Measurements from ENCODE around the gene PIH1D1.

PIH1D1 gene

GRCh38 chr19:49423985-49424303 lies 27.7 kb downstream of the PIH1D1 start:
- H3K27me3 Mint-ChIP-seq: peaks cover 100% of the 10 kb centered on the region
- ATAC-seq (replicated peaks; ENCODE audit: extremely low read depth, poor library complexity, severe bottlenecking) (peak; percentile 60), DNase-seq (ENCODE audit: low spot score in 2 of 2) (peak in 1 of 2 donors; percentile 29)
- no peaks in the 10 kb centered on the region for H3K9me3 Mint-ChIP-seq
- no peak overlapping the region for H3K27ac Mint-ChIP-seq (ENCODE audit: low read depth)
- peaks cover 62% of the 10 kb centered on the region for H3K4me1 Mint-ChIP-seq
- H3K4me3 Mint-ChIP-seq: peak overlapping the region; percentile 54
- H3K36me3 Mint-ChIP-seq (ENCODE audit: insufficient read depth): peaks cover 2% of the 10 kb centered on the region

- no peaks in the 10 kb centered on the region for H3K9me3 Mint-ChIP-seq
- ATAC-seq (replicated peaks; ENCODE audit: extremely low read depth, poor library complexity, severe bottlenecking) (no peak), DNase-seq (ENCODE audit: low spot score in 2 of 2) (no peak)
- no peak within 1 kb of the TSS for H3K27ac Mint-ChIP-seq (ENCODE audit: low read depth)
- H3K4me1 Mint-ChIP-seq: peaks cover 56% of the 10 kb centered on the region
- H3K4me3 Mint-ChIP-seq: peak within 1 kb of the TSS; percentile 54
- H3K27me3 Mint-ChIP-seq: peaks cover 100% of the 10 kb centered on the region
- H3K36me3 Mint-ChIP-seq (ENCODE audit: insufficient read depth): peaks cover 2% of the 10 kb centered on the region
Observed at GRCh38 chr19:49423071-49423984, 28.3 kb downstream of the PIH1D1 start, which contains the start of gene PTH2. Gene PTH2, minus strand, starts transcription at chr19:49423441. Its CDS starts 102 bp downstream, at chr19:49423339.

DNA sequence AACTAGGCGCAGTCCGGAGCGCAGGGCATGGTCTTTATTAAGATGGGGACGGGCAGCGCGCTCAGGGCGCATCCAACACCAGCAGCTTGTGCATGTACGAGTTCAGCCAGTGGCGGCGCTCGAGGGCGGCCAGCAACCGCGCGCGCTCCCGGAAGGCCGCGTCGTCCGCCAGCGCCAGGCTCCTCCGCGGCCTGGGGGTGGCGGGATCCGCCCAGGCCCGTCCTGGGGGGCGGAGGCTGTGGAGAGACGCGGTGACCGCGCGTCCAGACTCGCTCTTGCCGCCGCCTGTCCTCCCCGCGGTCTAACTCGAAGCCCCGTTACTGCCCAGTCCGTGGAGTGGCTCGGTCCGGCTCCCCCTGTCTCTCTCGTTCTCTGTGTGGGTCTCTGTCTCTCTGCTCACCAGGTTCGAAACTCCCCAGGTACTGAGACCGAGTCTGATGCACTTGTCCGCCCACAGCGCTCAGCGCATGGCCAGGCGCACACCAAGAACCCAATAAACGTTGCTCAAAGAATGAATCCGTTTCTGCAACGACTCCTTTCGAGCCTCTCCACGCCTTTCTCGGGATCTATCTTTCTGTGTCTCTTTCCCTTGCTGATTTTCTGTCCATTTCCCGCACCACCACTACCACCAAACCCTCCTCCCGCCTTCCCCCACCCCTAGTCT lies 29.1 kb downstream of the PIH1D1 start:
- no peak overlapping the region for H3K27ac Mint-ChIP-seq (ENCODE audit: low read depth)
- peaks cover 51% of the 10 kb centered on the region for H3K4me1 Mint-ChIP-seq
- peak in 1 of 2 donors; percentile 41 for DNase-seq (ENCODE audit: low spot score in 2 of 2)
- ATAC-seq (replicated peaks; ENCODE audit: extremely low read depth, poor library complexity, severe bottlenecking): peak; percentile 53
- H3K36me3 Mint-ChIP-seq (ENCODE audit: insufficient read depth): peaks cover 2% of the 10 kb centered on the region
- no peaks in the 10 kb centered on the region for H3K9me3 Mint-ChIP-seq
- peaks cover 100% of the 10 kb centered on the region for H3K27me3 Mint-ChIP-seq
- H3K4me3 Mint-ChIP-seq: peak overlapping the region; percentile 54

- Mint-ChIP-seq H3K9me3 (no peaks in the 10 kb centered on the region), H3K27me3 (peaks cover 100% of the 10 kb centered on the region), H3K4me3 (peak overlapping the region; percentile 54), H3K4me1 (peaks cover 44% of the 10 kb centered on the region), H3K36me3 (ENCODE audit: insufficient read depth) (peaks cover 2% of the 10 kb centered on the region), H3K27ac (ENCODE audit: low read depth) (peak overlapping the region; percentile 20)
- DNase-seq (ENCODE audit: low spot score in 2 of 2): no peak
- ATAC-seq (replicated peaks; ENCODE audit: extremely low read depth, poor library complexity, severe bottlenecking): no peak
Observed at GRCh38 chr19:49421878-49422202, 29.8 kb downstream of the PIH1D1 start.

DNA sequence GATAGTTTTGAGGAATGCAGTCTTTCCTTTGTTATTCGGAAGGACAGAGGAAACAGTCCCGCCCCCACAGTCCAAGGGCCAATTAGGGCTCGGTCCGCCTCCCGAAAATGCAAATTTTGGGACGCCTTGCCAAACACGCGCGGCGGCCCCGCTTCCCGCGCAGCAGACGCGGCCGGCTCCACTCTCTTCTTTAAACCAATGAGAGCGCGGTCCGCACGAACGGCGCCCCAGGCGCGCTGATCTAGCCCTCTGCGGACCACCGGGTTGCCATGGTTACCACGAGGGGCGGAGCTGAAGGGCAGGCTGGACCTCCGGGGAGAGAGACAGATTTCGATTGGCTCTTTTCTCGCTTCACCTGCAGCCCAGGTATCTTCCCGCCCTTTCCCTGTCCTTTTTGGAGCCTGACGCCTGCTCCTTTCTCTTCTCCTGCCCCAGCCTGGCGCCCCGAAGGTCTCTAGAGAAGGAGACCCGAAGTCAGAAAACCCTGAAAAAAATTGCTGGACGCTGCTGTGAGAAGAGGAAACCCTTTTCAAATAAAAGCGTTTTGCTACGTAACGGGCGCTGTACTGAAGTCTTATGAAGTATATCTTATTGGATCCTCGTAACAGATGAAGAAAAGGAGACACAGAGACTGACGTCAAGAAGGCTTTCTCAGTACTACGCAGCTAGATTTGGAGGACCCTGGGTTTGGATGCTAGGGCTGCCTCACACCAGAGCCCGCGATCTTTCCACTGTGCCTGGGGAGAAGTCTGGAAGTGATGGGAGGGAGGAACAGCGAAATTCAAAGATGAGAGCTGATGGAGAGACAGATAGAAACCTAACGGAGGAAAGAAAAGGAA lies 30.4 kb downstream of the PIH1D1 start:
- Mint-ChIP-seq H3K27me3 (peaks cover 100% of the 10 kb centered on the region), H3K4me3 (peak overlapping the region; percentile 54), H3K4me1 (peaks cover 39% of the 10 kb centered on the region), H3K27ac (ENCODE audit: low read depth) (peak overlapping the region; percentile 20), H3K9me3 (no peaks in the 10 kb centered on the region), H3K36me3 (ENCODE audit: insufficient read depth) (peaks cover 2% of the 10 kb centered on the region)
- no peak for DNase-seq (ENCODE audit: low spot score in 2 of 2)
- ATAC-seq (replicated peaks; ENCODE audit: extremely low read depth, poor library complexity, severe bottlenecking): no peak

DNA sequence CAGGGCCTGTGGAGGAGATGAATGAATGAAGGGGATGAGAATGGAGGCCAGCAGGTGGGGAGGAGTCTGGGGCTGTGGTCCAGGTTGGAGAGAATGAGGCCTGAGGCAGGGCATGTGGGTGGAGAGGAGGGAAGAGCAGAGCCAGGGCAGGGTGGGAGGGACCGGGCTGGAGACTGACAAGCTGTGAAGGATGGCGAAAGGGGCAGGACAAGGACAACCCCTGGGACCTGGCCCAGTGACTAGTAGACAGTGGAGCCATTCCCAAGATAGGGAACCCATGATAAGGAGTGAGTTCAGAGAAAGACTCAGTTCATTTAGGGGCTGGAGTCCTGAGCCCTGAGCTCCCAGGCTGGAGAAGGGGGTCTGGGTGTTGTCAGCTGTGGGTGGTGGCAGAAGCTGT lies 31.4 kb downstream of the PIH1D1 start:
- H3K27me3 Mint-ChIP-seq: peaks cover 100% of the 10 kb centered on the region
- DNase-seq (ENCODE audit: low spot score in 2 of 2): no peak
- peaks cover 2% of the 10 kb centered on the region for H3K36me3 Mint-ChIP-seq (ENCODE audit: insufficient read depth)
- ATAC-seq (replicated peaks; ENCODE audit: extremely low read depth, poor library complexity, severe bottlenecking): no peak
- no peak overlapping the region for H3K27ac Mint-ChIP-seq (ENCODE audit: low read depth)
- peaks cover 28% of the 10 kb centered on the region for H3K4me1 Mint-ChIP-seq
- H3K9me3 Mint-ChIP-seq: no peaks in the 10 kb centered on the region
- H3K4me3 Mint-ChIP-seq: no peak overlapping the region

DNA sequence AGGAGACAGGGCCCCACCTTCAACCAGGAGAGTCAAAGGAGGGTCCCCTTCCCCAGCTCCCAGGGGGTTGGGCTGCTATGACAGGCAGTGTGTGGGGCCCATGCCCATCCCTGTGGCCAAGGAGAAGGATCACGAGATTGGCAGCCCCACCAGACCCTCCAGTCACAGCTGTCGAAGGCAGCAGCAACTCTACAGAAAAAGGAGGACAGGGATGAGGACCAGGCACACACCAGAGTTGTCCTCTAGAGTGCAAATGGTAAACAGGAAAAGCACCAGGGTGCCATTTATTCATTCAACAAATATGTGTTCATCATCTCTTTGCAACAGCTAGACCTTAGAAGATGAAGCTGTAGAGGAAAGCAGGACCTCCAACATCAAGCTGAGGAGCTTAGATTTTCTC lies 32.4 kb downstream of the PIH1D1 start:
- Mint-ChIP-seq H3K4me1 (peaks cover 28% of the 10 kb centered on the region), H3K36me3 (ENCODE audit: insufficient read depth) (peaks cover 2% of the 10 kb centered on the region)

GRCh38 chr19:49418511-49418910 lies 33.1 kb downstream of the PIH1D1 start:
- Mint-ChIP-seq H3K4me1 (peaks cover 21% of the 10 kb centered on the region), H3K27me3 (peaks cover 83% of the 10 kb centered on the region), H3K36me3 (ENCODE audit: insufficient read depth) (no peaks in the 10 kb centered on the region), H3K4me3 (no peak overlapping the region), H3K9me3 (no peaks in the 10 kb centered on the region), H3K27ac (ENCODE audit: low read depth) (no peak overlapping the region)
- ATAC-seq (replicated peaks; ENCODE audit: extremely low read depth, poor library complexity, severe bottlenecking) (no peak), DNase-seq (ENCODE audit: low spot score in 2 of 2) (no peak)

More for the DNA sequence above, 32.4 kb downstream of the PIH1D1 start:
- Mint-ChIP-seq H3K4me3 (no peak overlapping the region), H3K9me3 (no peaks in the 10 kb centered on the region), H3K27me3 (peaks cover 89% of the 10 kb centered on the region), H3K27ac (ENCODE audit: low read depth) (no peak overlapping the region)
- DNase-seq (ENCODE audit: low spot score in 2 of 2): no peak
- no peak for ATAC-seq (replicated peaks; ENCODE audit: extremely low read depth, poor library complexity, severe bottlenecking)

DNA sequence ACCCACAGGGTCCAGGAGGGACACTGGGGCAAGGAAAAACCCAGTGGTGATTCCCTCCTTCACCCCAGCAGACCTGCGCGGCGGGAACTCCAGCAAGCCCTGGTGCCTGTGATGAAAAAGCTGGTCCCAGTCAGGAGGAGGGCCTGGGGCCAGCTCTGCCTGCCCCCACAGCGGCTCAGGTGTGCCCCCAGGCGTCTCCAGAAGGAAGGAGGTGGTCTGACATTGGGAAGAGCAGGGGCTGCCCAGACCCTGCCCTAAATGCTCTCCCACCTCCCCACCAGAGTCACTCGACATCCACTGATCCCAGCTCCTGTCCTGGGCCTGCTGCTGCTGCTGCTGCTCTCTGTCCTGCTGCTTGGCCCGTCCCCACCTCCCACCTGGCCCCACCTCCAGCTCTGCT lies 34.5 kb downstream of the PIH1D1 start:
- H3K27ac Mint-ChIP-seq (ENCODE audit: low read depth): no peak overlapping the region
- no peak for DNase-seq (ENCODE audit: low spot score in 2 of 2)
- no peak overlapping the region for H3K4me3 Mint-ChIP-seq
- ATAC-seq (replicated peaks; ENCODE audit: extremely low read depth, poor library complexity, severe bottlenecking): no peak
- H3K27me3 Mint-ChIP-seq: peaks cover 68% of the 10 kb centered on the region
- no peaks in the 10 kb centered on the region for H3K36me3 Mint-ChIP-seq (ENCODE audit: insufficient read depth)
- peaks cover 10% of the 10 kb centered on the region for H3K4me1 Mint-ChIP-seq
- H3K9me3 Mint-ChIP-seq: no peaks in the 10 kb centered on the region

- Mint-ChIP-seq H3K4me3 (no peak overlapping the region), H3K27me3 (peaks cover 56% of the 10 kb centered on the region), H3K27ac (ENCODE audit: low read depth) (no peak overlapping the region), H3K36me3 (ENCODE audit: insufficient read depth) (no peaks in the 10 kb centered on the region), H3K9me3 (no peaks in the 10 kb centered on the region), H3K4me1 (peaks cover 8% of the 10 kb centered on the region)
- DNase-seq (ENCODE audit: low spot score in 2 of 2) (no peak), ATAC-seq (replicated peaks; ENCODE audit: extremely low read depth, poor library complexity, severe bottlenecking) (no peak)
Observed at GRCh38 chr19:49415810-49416200, 35.8 kb downstream of the PIH1D1 start.

- no peak overlapping the region for H3K4me3 Mint-ChIP-seq
- no peaks in the 10 kb centered on the region for H3K36me3 Mint-ChIP-seq (ENCODE audit: insufficient read depth)
- peaks cover 8% of the 10 kb centered on the region for H3K4me1 Mint-ChIP-seq
- no peak overlapping the region for H3K27ac Mint-ChIP-seq (ENCODE audit: low read depth)
- DNase-seq (ENCODE audit: low spot score in 2 of 2): no peak
- no peak for ATAC-seq (replicated peaks; ENCODE audit: extremely low read depth, poor library complexity, severe bottlenecking)
- peaks cover 50% of the 10 kb centered on the region for H3K27me3 Mint-ChIP-seq
- H3K9me3 Mint-ChIP-seq: no peaks in the 10 kb centered on the region
Observed at GRCh38 chr19:49415102-49415809, 36.4 kb downstream of the PIH1D1 start.

- Mint-ChIP-seq H3K4me1 (peaks cover 17% of the 10 kb centered on the region), H3K9me3 (no peaks in the 10 kb centered on the region), H3K4me3 (no peak overlapping the region), H3K27ac (ENCODE audit: low read depth) (no peak overlapping the region), H3K27me3 (peaks cover 40% of the 10 kb centered on the region), H3K36me3 (ENCODE audit: insufficient read depth) (no peaks in the 10 kb centered on the region)
- DNase-seq (ENCODE audit: low spot score in 2 of 2) (no peak), ATAC-seq (replicated peaks; ENCODE audit: extremely low read depth, poor library complexity, severe bottlenecking) (no peak)
Observed at GRCh38 chr19:49414256-49414655, 37.4 kb downstream of the PIH1D1 start.
